Stimulated activated naive CD8-positive, alpha-beta T cell treated with anti-CD3 and anti-CD28 coated beads, Interleukin-15, Interleukin-2, amounts not matched to agents 100 U/mL and 50 U/mL, for 24 hours (primary cell): Measurements from ENCODE around the gene JPH3.

Experiments
- ATAC-seq: fragments of 150-1000 bp; cut with Tn5 transposase; one replicate; pipeline ENCODE4 v1.10.0; 2021
- DNase-seq: peaks from one replicate; pipeline ENCODE4 v3.0.0; 2021

Gene JPH3

GRCh38 chr16:87681981-87682570 is 79.8 kb downstream of the JPH3 start:
- peak; percentile 24 for DNase-seq
- peak; percentile 63 for ATAC-seq

DNA sequence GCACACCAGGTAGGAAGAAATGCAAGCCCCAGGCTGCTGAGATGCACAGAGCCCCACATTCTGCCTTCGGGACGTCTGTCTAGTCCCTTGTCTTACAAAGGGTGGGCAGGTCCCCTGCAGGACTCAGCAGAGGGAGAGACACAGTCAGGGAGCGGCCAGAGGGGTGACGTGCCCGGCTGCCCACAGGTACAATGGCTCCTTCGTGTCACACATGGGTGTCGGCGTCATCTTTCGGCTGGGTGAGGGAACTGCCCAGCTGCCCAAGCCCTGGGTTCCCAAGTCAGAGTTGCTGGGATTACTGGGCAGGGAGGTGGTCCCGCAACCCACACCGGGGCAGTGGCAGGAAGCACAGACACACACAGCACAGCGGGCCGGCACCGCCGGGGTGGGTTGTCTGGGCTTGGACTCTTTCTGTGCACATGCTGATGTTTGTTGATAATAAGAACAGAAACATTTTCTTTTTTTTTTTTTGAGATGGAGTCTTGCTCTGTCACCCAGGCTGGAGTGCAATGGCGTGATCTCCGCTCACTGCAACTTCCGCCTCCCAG is 80.6 kb downstream of the JPH3 start:
- no peak for DNase-seq
- ATAC-seq = no peak

- no peak for ATAC-seq
- DNase-seq = no peak
Measured at GRCh38 chr16:87684106-87684677, 81.9 kb downstream of the JPH3 start.

DNA sequence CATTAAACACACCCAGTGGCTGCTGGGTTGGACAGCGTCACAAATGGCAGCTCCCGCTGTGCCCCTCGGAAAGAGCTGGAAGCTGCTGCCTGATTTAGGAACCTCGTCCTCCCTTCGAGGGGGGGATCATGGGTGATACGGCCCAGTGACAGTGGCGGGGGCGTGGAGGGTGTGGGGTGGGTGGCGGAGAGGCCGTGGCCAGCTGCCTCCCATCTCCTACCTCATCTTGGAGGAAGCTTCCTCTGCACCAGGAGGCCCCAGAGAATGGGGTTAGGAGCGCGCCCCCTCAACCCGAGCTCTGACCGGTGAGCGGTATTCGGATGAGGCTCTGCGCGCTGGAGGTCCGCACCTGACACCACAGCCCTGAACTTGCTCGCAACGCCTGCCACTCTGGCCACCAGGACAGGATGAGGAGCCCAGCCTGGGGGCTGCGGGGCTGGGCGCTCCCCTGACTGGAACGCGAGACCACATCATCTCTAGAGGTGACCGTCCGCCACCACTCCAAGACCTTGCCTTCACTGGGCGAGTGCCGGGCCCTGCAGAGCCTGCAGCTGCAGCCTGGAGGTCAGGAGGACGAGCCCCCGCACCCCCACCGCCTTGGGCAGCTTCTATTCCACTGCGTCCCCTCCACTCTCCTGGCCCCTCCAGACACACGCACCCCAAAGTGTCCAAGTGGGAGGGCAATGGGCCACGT is 82.5 kb downstream of the JPH3 start:
- DNase-seq = no peak
- no peak for ATAC-seq

GRCh38 chr16:87685405-87685755 is 83.1 kb downstream of the JPH3 start:
- DNase-seq (no peak), ATAC-seq (no peak)

DNA sequence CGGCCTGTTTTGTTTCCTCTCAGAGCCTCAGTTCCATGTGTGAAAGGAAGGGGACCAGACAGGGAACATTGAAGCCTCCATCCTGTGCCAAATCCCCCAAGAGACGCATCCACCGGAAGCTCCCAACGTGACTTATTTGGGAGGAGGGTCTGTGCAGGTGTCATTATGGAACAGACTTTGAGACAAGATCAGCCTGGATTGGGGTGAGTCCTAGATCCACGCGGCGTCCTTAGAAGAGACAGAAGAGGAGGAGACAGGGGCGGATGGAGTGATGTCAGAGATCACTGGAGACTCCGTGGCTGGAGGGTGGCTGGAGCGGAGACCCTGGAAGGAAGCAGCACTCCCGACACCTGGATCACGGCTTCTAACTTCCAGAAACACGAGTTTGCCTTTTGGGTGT is 83.5 kb downstream of the JPH3 start:
- ATAC-seq (no peak), DNase-seq (no peak)

DNA sequence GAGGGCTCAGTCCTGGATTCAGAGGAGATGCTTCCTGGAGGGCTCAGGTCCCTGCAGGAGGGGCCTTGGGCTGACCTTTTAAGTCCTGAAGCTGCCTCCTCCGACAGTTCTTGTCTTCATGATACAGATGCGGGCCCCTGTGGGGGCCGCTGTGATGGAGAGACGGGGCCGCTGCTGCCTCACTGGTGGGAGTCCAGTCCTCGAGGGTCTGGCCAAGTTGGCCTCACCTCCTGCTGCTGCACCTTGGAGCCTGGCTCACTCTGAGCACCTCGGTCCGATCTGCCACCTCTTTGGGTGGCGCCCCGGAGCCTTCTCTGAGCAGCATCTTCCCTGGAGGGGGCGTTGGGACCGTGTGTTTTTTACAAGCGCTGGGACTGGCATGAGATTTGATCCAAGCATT is 84.4 kb downstream of the JPH3 start:
- DNase-seq (no peak), ATAC-seq (no peak)

GRCh38 chr16:87687126-87687910 is 85.0 kb downstream of the JPH3 start:
- ATAC-seq = no peak

GRCh38 chr16:87687998-87688529 is 85.8 kb downstream of the JPH3 start:
- ATAC-seq (no peak), DNase-seq (no peak)

More at GRCh38 chr16:87687126-87687910, 85.0 kb downstream of the JPH3 start:
- DNase-seq = no peak

DNA sequence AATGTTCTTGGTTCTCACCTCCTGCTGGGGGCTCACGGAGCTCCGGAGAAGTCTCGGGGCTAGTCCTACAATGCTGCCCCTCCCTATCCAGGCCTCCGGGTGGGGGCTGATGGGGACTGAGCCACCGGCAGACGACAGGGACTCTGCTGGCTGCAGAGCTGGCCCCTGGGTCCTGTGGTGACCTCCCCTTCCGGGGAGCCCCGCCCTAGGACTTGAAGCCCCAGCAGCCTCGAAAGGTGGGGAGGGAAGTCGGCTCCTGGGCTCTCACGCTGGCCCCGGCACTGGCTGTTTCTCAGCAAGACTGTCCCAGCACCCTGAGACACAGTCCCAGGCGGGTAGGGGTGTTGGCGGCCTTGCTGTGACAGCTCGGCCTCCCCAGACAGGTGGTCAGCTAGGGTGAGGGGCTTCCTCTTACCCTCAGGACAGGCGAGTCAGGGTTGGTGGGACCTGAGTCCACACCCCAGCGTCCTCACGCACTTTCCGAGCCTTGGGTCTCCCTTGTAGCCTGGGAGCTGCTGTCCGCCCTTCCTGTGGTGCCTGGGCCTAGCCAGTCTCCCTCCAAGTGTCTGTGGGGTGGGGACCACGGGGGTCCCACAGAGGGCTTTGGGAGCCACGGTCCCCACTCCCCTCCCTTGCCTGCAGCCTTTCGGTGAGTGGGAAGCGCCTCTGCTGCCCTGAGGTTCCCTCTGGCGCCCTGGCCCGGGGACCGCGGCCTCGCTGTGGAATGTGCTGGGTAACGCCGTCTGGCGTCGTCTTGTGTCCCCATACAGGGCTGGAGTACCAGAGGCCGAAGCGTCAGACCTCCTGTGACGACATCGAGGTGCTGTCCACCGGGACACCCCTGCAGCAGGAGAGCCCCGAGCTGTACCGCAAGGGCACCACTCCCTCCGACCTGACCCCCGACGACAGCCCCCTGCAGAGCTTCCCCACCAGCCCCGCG is 86.8 kb downstream of the JPH3 start:
- no peak for DNase-seq
- ATAC-seq = no peak

GRCh38 chr16:87689956-87690465 is 87.7 kb downstream of the JPH3 start:
- no peak for ATAC-seq
- no peak for DNase-seq

GRCh38 chr16:87690911-87691685 is 88.8 kb downstream of the JPH3 start:
- DNase-seq (no peak), ATAC-seq (no peak)

DNA sequence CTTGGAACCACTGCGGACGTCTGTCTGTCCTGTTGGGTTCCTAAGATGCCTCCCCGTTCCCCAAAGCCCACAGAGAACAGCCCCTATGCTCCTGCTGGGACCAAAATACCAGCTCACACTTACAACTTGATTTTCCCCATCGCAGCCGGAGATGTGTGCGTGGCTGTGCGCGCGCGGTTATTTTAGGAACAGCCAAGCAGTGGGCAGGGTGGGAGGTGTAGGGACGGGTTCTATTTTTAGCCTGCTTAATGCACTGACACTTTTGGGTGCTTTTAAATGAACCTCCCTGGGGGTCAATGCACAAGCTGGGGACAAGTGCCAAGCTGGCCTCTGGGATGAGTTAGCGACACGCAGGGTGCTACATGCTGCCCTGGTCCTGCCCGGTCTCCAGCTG is 89.4 kb downstream of the JPH3 start:
- no peak for ATAC-seq
- DNase-seq = no peak

DNA sequence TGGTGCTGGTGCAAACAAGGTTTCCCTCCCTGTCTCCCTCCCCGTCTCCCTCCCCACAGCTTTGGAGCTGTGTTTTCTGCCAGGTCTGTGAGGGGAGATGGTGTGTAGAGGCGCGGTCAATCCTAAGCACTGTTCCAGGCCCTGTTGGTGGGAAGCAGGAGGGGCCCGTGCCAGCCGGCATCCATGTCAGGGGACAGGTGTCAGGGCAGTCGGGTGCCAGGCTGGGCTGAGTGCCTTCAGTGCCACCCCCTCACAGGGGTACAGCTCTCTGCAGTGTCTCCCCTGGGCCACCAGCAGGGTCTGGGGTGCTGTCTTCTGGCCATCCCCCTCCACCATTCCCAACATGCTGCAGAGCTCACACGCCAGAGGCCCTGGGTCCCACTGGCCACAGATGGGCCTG is 89.9 kb downstream of the JPH3 start:
- no peak for DNase-seq
- no peak for ATAC-seq

DNA sequence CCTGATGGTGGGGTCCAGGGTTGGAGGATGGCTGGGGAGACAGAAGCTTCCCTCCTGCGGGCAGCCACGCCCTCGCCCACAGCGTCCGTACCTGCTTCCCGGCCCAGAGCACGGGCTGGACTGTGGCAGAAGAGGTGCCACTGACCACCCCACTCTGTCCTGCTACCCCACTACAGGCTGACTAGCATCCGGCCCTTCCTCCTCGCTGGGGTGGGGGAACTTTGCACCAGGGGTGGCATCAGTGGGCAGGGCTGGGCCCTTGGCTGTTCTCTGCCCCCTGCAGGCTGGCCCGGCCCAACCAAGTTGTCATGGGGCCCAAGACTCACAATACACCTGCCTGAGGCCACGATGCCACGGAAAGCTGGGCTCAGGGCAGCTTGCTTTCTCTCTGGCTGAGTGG is 90.4 kb downstream of the JPH3 start:
- ATAC-seq (peak; percentile 3), DNase-seq (no peak)

DNA sequence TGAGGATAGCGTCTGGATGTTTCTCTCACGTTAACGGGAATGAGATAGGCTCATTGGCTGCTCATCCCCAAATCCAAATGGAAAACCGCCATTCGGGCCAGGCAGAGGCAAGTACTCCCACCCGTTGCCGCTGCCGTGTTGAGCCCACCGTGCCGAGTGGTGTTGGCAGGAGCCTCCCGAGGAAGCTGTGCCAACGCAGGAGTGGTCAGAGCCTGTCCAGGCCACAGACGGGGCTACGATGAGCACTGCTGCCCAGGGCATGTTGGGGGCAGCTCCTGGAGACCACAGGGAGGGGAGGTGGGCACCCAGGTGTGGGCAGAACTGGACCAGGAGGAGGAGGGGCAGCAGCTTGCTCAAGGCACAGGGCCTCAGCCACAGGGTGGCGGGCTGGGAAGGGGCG is 91.5 kb downstream of the JPH3 start:
- DNase-seq = no peak
- no peak for ATAC-seq

DNA sequence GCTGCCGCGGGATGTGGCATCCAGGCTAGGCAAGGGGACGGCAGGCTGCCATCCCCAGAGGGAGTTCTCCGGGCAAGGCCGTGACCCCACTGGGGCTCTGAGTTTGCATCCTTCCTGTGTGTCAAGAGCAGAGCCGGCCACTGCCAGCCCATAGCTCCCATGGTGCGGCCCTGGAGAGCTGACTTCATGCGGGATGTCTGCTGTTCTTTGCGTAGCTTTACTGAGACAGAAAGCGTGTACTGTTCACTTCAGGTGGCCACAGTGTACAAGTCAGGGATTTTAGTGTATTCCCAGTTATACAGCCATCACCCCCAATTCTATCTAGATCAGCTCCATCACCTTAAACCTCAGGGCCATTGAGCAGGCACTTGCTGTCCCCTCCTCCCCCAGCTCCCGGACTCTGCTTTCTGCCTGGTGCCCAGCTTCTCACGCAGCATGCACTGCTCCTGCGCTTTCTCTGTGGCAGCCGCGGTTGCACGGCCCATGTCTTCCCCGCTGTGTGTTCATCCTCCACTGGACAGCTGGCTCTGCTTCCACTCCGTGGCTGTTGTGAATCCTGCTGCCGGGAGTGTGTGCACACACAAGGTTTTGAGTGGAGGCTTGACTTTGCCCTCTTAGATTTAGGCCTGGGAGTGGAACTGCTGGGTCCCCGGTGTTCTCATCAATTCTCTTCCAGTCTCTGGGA is 92.3 kb downstream of the JPH3 start:
- DNase-seq (no peak), ATAC-seq (no peak)

- no peak for ATAC-seq
- DNase-seq = no peak
Measured at GRCh38 chr16:87695534-87695933, 93.2 kb downstream of the JPH3 start.

DNA sequence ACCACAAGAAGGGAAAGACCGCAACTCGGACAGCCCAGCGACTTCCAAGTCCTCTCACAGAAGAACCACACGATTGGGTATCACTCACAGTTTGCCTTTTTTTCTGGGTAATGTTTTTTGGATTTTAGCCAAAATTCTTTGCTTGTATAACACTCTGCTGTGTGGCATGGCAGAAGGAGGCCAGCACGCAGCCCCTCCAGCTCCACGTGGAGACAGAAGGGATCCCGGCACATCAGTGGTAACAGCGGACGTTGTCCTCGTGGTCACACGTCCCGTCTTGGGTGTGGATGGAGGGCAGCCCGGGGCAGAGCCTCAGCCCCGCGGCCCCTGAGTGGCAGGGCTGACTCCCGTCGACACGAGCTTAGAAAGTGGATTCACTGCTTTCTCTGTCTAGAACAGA is 94.4 kb downstream of the JPH3 start:
- DNase-seq = no peak
- no peak for ATAC-seq

DNA sequence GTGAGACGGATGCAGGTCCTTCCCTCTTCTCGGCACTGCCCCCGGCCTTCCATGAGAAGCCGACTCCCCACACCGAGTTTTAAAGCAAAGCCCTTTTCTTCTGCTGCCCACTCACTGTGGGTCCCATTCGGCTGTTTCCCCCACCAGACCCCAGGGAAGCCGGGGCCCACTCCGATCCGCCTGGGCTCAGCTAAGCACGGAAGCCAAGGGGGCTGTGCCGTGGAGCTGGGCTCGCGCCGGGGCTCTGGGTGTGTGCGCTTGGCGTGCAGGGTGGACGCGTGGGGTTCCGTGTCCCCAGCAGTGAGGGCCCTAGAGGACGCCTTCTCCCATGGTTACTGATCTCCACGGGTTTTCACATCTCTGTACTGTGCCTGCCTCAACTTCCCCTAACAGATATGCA is 94.9 kb downstream of the JPH3 start:
- ATAC-seq (no peak), DNase-seq (no peak)
